ENCODE results near the gene PHACTR2. TPM values are rescaled to one million over a fixed set of nuclear protein-coding genes. Genes with fewer than 3 reads are reported as not detected.

PHACTR2 gene
- polyA plus RNA-seq, 12 donors: 31.7 to 86.3 (median 39.8) TPM

GRCh38 chr6:143673669-143674068 is 4.1 kb upstream of the PHACTR2 start:
- DNase-seq: peak; percentile 76

DNA sequence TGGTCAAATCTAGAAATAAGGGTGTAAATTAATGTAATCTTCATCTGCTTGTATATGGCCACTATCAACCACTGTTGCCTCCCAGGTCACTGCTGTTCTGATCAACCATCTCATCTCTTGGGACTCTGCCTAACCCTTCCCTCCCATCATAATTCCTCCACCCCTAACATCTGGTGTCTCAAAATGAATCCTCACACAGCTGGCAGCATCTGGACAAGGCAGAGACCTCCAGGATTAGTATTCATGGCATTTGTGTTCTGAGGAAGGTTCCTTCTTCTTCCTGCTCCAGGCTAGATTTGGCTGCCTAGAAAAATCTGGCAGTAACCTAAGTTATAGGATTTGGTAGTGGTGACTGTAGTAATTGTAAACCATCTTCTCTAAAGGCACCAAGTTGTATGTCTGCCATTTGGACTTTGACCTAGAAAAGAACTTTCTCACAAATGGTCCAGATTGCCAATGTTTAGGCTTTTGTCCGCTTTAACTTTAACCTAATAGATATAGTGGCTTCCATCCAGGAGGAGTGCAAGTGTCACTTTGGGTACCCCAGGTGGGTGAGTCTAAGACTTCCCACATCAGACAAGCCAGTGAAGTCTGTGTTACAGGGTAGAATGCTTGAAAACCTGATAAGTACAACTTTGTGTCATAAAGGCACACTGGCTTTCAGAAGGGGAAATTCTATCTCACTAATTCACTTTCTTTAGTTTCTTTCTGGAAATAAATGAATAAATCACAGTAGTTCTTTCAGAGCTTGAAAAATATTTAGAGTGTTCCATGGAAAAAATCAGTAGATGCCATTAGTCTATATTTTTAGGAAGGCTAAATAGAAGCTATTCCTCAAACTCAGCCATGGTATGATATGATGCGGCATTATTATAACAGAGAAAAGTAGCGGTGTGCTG is 3.0 kb upstream of the PHACTR2 start:
- no peak for DNase-seq

DNA sequence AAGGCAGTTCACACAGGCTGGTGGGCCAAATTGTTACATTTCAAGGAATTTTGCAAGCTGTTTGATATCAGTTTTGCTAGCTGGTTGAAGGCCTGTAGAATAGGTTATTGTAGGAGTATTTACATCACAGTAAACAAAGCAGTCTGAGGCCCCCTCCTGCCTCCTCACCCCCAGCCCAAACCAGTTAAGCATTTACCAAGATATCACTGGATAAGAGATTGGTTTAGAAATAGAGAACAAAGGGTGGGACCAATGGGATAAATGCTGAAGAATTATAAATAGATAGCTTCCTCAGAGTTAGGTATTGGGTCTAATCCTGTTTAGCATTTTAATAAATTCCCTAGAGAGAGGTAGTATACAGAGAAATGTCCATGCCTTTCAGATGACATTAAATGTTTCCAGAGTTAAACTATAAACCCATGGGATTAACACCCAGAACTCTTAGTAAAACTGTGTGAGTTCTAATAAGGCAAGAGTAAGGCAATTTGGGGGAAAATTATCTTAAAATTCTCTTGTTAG is 2.3 kb upstream of the PHACTR2 start:
- no peak for DNase-seq

GRCh38 chr6:143675946-143676345 is 1.8 kb upstream of the PHACTR2 start:
- DNase-seq: no peak

- no peak for DNase-seq
Observed at GRCh38 chr6:143676437-143677045, 1.2 kb upstream of the PHACTR2 start.

DNA sequence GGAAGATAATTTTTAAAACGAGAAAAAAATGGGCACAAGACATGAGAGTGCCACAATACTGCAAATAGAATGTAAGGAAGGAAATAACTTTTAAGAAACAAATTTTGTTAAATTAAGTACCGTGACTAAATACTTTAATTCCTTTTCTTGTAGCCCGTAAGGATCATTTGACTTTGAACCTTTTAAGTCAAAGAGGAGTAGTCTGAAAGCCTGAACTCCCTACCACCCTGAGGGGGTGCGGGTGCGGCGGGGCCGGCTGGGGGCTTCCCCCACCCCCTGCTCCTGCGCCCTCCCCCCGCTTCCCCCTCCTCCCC is 231 bp upstream of the PHACTR2 start:
- no peak for DNase-seq

DNA sequence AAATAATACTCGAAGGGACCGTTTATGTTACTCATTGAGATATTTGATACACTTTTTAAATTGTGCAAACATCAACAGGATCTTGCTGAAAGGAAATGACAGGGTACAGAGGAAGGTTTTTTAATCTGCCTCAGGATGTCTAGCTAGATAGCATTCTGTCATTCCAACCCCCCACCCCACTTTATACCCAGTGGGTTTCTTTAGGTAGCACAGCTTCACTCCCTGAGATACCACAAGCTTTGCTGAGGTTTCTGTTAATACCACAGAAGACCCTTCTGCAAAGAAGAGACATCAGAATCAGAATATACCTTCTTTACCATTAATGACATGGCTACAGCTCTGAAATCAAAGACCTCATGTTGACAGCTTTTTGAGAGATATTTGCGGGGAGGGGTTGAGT is 1.3 kb downstream of the PHACTR2 start:
- no peak for DNase-seq

DNA sequence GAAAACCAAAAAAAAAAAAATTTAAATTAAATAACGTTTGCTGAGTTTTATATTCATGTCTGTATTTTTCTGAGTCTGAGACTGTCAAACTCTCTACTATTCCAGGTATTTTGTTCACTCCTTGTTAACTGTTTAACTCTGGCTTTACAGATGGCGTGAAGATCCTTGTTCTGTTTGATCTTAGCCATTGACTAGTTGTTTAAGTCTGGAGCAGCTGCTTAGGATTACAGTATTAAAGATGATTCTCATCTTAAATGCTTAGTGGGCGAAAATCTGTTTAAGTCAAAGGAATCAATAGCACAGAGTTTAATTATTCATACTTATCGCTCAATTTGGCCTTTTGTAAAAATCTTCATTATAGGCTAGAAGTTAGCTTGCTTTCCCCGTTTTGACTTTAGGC is 2.4 kb downstream of the PHACTR2 start:
- DNase-seq: no peak

DNA sequence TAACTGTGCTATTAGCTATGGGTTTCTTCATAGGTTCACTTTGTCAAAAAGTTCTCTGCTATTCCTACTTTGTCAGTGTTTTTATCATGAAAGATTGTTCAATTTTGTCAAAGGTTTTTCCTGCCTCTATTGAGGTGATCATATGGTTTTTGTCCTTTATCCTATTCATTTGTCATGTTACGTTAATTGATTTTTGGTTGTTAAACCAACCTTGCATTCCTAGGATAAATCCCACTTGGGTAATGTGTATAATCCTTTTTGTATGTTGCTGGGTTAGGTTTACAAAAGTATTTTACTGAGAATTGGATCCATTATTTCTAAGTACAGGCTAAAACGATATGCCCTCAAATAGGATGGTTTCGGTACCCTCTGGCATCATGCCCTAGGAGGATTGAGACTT is 5.0 kb downstream of the PHACTR2 start:
- DNase-seq: no peak

DNA sequence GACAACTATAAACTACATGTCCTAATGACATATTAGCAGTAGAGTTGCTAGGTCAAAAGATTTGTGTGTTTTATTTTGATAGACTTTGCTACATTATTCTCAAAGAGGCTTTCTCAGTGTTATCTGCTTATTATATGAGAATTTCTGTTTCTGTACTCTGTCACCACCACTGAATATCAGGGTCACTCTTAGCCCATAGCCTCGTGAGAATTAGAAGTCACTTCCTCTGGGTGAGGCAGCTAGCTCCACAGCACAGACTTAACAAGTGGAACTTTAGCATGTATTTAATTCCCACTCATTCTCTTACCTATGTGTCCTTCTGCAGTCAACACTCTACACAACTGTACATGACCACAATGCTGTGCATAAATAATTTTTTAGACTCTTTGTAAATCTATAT is 6.7 kb downstream of the PHACTR2 start:
- no peak for DNase-seq

DNA sequence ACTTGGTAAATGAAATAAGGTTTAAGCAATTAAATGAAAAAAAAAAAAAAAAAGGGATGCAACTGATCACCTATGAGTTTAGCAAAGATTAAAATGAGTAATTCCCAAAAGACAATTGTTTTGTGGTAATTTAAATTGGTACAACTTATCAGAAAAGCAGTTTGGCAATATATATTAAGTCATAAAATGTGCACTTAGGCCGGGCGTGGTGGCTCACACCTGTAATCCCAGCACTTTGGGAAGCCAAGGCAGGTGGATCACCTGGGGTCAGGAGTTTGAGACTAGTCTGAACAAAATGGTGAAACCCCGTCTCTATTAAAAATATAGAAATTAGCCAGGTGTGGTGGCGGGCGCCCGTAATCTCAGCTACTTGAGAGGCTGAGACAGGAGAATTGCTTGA is 7.9 kb downstream of the PHACTR2 start:
- no peak for DNase-seq

DNA sequence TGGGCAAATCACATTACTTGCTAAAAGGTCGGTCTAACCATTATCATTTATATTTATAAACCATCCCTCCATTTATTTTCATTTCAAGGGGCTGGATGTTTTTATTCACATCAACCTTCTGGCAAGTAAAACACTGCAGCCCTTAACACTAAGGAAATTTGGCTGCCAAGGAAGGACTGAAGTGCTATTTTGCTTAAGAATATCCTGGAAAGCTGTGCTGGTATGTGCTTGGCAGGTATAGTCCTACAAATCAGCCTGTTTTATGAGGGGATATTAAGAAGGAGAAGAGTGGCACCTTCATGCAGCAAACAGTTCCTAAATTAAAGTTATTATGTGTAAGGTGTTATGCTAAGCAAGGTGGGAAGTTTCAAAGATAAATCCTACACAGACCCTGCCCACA is 9.8 kb downstream of the PHACTR2 start:
- DNase-seq: no peak

DNA sequence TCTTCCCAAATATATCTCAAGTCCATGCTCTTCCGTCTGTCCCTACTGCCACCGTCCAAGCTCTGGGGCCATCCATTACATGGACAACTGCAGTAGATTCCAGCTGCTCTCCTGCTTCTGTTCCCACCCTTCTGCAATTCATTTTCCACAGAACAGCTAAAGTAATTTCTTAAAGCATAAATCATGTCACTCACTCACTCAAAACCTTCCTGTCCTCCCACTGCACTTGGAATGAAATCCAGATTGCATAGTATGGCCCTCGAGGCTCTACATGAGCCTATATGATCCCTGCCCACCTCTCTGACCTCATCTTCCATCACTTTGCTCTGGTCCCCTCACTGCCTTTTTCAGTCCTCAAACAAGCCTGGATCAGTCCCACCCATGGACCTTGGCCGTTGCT is 10.9 kb downstream of the PHACTR2 start:
- no peak for DNase-seq

DNA sequence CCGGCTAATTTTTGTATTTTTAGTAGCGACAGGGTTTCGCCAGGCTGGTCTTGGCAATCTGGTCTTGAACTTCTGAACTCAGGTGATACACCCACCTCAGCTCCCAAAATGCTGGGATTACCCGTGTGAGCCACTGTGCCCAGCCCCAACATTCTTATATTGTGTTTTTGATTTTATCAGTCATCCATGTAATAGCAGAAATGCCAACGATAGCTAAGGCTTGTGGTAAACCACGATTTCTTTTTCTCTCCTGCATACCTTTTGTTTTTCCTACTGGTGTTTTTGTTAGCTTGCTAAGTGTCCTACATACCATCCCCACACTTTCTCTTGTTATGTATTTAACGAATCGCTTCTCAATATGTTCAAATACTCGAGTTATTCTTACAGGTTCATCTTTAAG is 12.1 kb downstream of the PHACTR2 start:
- DNase-seq: no peak

DNA sequence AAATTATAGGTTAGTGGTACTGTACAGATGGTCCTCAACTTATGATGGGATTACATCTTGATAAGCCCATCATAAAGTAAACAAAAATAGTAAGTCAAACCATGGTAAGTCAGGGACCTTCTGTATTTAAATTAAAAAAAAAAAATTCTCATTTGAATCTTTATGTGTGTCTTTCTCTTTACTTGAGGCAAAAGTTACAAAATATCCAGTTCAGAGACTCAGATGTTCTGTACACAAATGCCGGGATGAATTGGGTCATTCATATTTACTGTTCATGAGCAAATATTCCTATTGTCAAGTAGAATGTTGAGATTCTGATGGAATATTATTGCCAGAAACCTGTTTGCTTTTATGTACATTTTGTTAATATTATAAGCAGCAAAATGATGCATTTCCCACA is 13.4 kb downstream of the PHACTR2 start:
- no peak for DNase-seq

- no peak for DNase-seq
Observed at GRCh38 chr6:143691900-143692636, 14.3 kb downstream of the PHACTR2 start.

DNA sequence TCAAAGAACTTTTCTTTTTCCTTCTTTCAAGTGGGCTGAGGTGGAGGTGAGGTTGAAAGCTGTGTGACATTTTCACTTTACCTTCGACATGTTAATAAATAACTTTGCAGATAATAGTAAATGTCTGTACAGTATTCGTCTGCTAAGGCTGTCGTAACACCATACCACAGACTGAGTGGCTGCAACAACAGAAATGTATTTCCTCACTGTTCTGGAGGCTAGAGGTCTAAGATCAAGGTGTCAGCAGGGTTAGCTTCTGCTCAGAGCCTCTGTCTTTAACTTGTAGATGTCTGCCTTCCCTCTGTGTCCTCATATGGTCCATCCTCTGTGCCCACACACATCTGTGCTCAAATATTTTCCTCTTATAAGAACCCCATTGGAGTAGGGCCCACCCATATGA is 14.9 kb downstream of the PHACTR2 start:
- DNase-seq: no peak

GRCh38 chr6:143694013-143694412 is 16.2 kb downstream of the PHACTR2 start:
- DNase-seq: no peak

DNA sequence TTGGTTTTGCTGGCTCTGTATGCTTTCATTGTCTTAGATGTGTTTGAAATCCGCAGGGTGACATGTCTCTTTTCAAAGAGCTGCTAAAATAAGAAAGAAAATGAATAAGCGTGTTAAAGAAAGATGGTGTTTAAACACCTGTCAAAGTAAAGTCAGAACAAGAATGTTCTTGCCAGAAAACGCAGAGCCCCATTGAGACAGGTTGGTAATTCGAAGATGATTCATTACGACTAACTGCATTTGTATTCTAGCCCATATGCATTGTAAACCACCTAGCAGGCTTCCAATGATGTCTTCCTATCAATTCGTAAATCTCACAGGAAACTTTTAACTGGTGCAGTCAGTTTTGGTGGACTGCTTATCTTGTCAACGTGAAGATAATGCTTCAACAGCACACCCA is 16.8 kb downstream of the PHACTR2 start:
- no peak for DNase-seq

- no peak for DNase-seq
Observed at GRCh38 chr6:143695130-143695968, 17.6 kb downstream of the PHACTR2 start.

DNA sequence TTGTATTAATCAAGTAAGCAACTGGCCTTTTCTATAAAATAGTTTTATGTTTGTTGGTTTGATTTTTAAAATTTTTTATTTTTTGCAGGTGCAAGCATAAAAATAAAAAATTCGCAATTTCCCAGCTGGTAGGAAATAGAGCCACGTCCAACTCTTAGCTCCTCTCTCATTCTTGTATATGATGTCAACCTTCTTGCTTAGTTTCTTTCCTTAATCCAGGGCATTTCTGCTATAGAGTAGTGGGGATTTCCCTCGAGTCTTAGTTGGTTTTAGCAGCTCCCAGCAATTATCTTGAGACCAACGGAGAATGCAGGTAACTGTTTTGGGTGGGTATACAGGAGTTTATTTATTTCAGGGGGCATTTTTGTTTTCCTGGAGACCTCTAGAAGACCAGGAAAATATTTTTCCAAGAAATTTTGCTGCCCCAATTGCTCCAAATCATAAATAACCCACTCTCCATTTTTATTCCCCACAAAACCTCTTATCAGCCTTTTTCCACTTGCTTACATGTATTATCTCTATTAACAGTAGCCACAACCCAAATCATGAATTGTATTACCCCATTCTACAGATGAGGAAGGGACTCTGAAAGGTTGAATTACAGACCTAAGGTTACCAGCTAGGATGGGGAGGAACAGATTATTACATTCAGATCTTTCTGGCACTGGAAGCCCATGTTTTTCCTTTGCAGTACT is 18.4 kb downstream of the PHACTR2 start:
- no peak for DNase-seq

Measured in muscle of arm (tissue), 12 donors.